HL-60 (cell line): ENCODE results near the gene RBM7.
A peak's percentile ranks its signal among the peaks of the same experiment; 100 is the strongest.

Experiments
- DNase-seq, 2 experiments: peaks; one replicate each; pipeline ENCODE4 v3.0.0-alpha.2; 2010 to 2020; ENCODE audit warnings: low read depth in 1 of 2, low spot score in 1 of 2
- H3K27ac ChIP-seq: fragments of 250-450 bp; sonication (Bioruptor Pico); replicated peaks from 2 replicates; pipeline ENCODE4 v1.5.1; 2020; ENCODE audit warnings: mild to moderate bottlenecking, moderate library complexity
- H3K27me3 ChIP-seq: fragments of 250-450 bp; sonication (Bioruptor Pico); 2 replicates; pipeline ENCODE4 v1.5.1; 2021; ENCODE audit warnings: mild to moderate bottlenecking, moderate library complexity; ENCODE audit not compliant: insufficient read depth, poor library complexity, severe bottlenecking
- H3K4me3 ChIP-seq: replicated peaks from 2 replicates; pipeline ENCODE4 v1.5.1; 2011; ENCODE audit warnings: mild to moderate bottlenecking, control low read depth, low read length; ENCODE audit not compliant: insufficient read depth
- GABPA ChIP-seq: IDR thresholded peaks from 2 replicates; pipeline ENCODE4 v1.6.1; 2012; ENCODE audit warnings: low read depth
- POLR2AphosphoS5 ChIP-seq: IDR thresholded peaks from 2 replicates; pipeline ENCODE4 v1.6.1; 2012; ENCODE audit warnings: low read depth
- SPI1 ChIP-seq: IDR thresholded peaks from 2 replicates; pipeline ENCODE4 v1.6.1; 2012; ENCODE audit warnings: low read depth, mild to moderate bottlenecking, borderline replicate concordance
- TF ChIP-seq, protein P1 (sequence below): IDR thresholded peaks from one replicate; pipeline ENCODE4 v1.5.1; 2011; ENCODE audit warnings: low read length, control low read depth, inconsistent platforms; ENCODE audit not compliant: insufficient read depth
- TF ChIP-seq, protein P2 (sequence below): IDR thresholded peaks from 2 replicates; pipeline ENCODE4 v1.6.1; 2012; ENCODE audit warnings: low read depth; ENCODE audit not compliant: insufficient replicate concordance

RBM7 gene

GRCh38 chr11:114398303-114398920, 2.1 kb upstream of the RBM7 start:
- DNase-seq = no peak
- Histone ChIP-seq H3K27ac (no peak overlapping the region), H3K27me3 (no peaks in the 10 kb centered on the region), H3K4me3 (no peak overlapping the region)
- TF ChIP-seq POLR2AphosphoS5 = no peak
- peak; percentile 23; the same call in 1 of the 2 replicates for TF ChIP-seq SPI1

DNA sequence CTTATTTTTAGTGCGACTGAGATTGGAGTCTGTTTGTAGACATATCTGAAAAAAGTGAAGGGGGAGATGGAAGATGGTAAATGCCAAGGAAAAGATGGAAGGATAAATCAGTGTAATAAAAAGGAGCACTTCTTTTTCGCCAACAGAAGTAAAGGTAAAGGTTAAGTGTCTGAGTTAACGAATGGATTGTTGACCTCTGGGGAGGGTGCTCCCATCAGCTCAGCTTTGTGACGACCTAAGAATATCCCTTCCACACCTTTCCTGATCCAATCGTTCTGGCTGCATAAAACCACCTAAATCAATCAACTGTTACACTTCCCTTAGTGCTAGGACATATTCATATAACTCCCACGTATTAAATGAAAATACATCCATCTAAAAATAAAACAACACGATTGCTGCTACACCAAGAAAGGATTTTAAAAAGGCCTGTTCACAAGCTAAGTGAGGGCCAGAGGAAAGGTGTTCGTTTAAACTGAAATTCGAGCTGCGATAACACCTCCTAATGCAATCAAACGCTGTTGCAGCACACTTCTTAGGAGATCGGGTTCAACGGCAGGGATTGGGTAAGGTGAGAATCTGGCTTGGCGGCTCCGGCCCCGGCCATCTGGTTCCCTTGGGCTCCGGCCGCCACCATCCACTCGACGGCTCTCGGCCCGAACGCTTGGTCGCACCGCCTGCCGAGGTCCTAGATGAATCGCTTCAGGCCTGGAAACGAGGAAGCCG, 813 bp upstream of the RBM7 start:
- TF ChIP-seq, protein P1, sequence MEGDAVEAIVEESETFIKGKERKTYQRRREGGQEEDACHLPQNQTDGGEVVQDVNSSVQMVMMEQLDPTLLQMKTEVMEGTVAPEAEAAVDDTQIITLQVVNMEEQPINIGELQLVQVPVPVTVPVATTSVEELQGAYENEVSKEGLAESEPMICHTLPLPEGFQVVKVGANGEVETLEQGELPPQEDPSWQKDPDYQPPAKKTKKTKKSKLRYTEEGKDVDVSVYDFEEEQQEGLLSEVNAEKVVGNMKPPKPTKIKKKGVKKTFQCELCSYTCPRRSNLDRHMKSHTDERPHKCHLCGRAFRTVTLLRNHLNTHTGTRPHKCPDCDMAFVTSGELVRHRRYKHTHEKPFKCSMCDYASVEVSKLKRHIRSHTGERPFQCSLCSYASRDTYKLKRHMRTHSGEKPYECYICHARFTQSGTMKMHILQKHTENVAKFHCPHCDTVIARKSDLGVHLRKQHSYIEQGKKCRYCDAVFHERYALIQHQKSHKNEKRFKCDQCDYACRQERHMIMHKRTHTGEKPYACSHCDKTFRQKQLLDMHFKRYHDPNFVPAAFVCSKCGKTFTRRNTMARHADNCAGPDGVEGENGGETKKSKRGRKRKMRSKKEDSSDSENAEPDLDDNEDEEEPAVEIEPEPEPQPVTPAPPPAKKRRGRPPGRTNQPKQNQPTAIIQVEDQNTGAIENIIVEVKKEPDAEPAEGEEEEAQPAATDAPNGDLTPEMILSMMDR = no peak
- TF ChIP-seq, protein P2, sequence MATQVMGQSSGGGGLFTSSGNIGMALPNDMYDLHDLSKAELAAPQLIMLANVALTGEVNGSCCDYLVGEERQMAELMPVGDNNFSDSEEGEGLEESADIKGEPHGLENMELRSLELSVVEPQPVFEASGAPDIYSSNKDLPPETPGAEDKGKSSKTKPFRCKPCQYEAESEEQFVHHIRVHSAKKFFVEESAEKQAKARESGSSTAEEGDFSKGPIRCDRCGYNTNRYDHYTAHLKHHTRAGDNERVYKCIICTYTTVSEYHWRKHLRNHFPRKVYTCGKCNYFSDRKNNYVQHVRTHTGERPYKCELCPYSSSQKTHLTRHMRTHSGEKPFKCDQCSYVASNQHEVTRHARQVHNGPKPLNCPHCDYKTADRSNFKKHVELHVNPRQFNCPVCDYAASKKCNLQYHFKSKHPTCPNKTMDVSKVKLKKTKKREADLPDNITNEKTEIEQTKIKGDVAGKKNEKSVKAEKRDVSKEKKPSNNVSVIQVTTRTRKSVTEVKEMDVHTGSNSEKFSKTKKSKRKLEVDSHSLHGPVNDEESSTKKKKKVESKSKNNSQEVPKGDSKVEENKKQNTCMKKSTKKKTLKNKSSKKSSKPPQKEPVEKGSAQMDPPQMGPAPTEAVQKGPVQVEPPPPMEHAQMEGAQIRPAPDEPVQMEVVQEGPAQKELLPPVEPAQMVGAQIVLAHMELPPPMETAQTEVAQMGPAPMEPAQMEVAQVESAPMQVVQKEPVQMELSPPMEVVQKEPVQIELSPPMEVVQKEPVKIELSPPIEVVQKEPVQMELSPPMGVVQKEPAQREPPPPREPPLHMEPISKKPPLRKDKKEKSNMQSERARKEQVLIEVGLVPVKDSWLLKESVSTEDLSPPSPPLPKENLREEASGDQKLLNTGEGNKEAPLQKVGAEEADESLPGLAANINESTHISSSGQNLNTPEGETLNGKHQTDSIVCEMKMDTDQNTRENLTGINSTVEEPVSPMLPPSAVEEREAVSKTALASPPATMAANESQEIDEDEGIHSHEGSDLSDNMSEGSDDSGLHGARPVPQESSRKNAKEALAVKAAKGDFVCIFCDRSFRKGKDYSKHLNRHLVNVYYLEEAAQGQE = no peak
- TF ChIP-seq POLR2AphosphoS5 (no peak), SPI1 (no peak), GABPA (no peak)
- Histone ChIP-seq H3K27me3 (no peaks in the 10 kb centered on the region), H3K27ac (peak overlapping the region; percentile 93), H3K4me3 (peak overlapping the region; percentile 52)
- peak in 1 of 2 experiments; percentile 61 for DNase-seq

DNA sequence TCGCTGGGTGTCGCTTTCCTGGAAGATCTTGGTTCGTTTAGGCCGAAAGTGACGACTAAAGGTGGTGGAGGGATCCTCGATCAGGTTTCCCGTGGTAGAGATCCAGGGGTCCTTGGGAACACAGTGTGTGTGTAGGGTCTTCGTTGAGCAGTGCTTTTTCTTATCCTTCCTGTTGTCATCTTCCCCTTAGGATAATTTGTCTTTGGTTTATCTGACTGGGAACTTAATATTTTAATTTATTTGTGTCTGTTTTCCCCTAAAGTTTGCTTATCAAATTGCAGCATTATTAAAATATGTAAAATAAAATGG, 403 bp downstream of the RBM7 start:
- Histone ChIP-seq H3K27ac (peak overlapping the region; percentile 93), H3K27me3 (no peaks in the 10 kb centered on the region), H3K4me3 (peak overlapping the region; percentile 52)
- no peak for DNase-seq
- no peak for TF ChIP-seq GABPA
- TF ChIP-seq, protein P2 = no peak
- TF ChIP-seq, protein P1 = no peak
- no peak for TF ChIP-seq SPI1
- no peak for TF ChIP-seq POLR2AphosphoS5

GRCh38 chr11:114401311-114401710, 845 bp downstream of the RBM7 start:
- Histone ChIP-seq H3K4me3 (peak overlapping the region; percentile 52), H3K27ac (peak overlapping the region; percentile 93), H3K27me3 (no peaks in the 10 kb centered on the region)
- no peak for TF ChIP-seq POLR2AphosphoS5
- TF ChIP-seq SPI1 = 0 out of 2 replicates have a peak, but pooled peaks have one; percentile 11
- TF ChIP-seq GABPA = no peak
- DNase-seq = peak in 1 of 2 experiments; percentile 3
